SHP77 treated with DMSO at 0.1 percent for 48 hours (cell line): ENCODE results near the gene HACE1.

Experiments
- DNase-seq: peaks from one replicate; lab custom pipeline; 2025; lab: John Stamatoyannopoulos, UW

Gene HACE1

DNA sequence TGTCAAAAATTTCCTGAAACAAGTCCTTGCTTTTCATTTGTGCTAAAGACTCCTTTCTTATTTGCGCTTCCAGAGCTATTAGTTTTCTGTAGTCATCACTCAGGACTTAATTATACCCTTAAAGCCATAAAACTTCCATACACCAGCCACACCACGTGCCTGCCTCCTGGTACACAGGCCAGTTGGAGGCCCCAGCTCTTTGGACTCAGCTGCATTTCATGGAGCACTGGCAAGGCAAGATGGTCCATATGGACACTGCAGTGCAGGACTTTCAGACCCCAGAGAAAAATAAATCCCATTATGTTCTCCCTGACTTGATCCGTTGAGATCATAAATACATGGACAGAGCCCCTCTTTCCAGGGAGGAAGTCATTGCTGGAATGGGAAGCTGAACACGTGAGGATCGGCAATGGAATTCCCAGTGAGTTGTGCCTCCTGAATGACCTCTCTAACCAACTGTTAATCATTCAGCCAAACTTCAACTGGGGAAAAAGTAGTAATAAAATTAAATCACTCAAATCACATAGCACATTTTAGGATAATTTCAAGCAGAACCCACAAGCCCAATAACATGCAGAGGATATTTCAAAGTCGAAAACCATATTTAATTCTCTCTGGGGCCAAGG is 173.1 kb downstream of the HACE1 start:
- no peak for DNase-seq

DNA sequence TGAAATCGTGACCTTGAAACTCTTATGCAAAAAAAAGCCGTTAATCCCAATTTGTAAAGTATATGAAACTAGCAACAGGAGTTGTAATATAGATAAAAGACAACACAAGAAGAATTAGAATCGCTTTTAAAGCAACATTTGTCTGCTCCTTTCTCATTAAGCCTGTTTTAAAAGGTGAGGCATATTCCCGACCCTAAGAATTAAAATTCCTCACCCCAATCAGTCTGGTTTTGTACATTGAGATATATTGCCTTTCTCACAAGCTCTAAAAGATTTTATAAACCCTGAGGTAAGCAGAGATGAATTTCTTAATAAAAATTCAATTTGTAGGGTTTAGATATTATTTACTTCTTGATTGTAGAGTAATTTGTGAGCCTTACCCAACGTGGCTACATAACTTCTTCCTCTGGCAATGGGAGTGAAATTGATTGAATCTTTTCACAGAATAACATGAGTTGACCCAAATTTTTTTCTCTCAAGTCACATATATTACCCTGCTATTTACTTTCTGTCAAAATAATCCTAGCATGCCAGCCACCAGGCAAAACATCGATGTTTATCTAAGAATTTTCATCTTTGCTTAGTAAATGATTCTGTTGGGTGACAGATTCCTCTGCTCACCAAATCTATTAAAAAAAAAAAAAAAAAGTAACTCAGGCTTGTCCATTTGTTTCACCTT is 173.7 kb downstream of the HACE1 start:
- DNase-seq, result no peak

DNA sequence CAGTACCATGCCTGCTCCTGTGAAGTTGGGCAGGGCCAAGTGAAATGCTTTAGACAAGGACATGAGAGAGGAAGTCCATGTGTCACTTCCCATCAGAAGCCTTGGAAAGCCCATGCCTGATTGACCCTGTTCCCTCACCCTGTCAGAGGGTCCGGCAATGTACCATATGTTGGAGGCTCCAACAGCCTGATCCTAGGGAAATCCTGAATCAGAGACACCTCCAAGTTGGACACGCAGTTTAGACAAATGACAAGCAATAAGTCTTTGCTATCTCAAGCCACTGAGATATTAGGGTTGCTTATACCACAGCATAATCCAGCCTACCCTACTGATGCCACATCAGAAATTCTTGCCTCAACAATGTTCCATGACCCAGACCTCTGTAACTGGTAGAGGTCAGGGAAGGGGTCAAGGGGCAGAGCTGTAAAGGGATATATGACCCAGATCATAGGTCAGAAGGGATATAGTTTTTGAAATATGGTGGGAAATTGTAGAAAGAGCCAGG is 174.8 kb downstream of the HACE1 start:
- no peak for DNase-seq

DNA sequence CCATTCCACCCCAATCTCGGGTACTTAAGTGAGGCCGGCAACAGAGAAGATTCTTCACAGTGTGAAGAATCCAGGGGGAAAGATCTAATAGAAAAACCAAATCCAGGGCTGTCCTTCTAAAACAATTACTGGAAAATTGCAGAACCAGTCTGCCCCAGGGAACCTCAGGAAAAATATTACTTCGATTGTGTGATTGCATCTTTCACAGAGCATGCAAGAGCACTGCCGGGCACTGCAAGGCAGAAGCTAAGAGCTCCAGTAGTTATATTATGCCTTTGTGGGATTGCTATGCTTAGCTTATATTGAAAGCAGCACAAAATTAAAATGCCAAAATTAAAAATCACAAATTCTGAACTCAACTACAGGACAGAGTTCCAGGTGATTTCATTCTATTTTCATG is 175.9 kb downstream of the HACE1 start:
- DNase-seq, result no peak

DNA sequence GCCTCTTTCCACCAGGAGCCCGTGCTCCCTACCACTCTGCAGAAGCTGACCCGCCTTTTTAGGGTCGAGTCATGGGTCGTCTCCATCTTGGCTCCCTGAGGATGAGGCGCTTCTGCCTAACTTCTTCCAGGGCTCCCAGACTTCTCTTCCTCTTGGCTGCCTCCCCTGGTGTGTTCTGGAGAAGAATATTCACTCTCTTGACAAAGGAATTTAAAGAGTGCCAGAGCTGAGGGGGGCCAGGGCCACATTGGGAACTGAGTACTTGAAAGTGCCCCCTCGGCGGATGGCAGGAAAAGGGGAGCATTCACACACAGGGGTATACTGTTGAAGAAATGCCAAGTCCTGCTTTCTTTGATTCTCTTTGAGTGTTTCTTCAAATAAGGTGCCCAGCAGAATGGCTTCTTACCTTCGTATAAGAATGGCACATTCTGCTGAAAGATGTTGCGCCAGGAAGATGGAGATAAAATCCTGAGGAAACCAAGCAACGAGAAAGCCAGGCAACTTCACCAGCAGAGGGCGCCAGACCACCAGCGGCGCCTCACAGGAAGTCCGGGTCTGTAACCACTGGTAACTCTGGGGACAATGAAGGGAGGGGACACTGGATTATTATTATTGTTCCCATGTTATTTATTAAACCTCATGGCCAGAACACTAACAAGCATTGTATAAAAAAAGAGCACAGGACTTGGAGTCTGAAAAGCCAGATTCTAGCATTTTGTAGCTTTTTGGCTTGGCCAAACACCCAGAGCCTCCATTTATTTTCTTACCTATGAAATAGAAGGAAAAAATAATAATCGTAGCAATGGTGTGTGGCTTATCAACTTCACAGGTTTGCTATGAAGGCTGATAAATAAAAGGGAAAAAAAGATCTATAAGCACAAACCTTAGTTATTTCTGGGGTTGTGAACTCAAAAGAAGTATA is 176.7 kb downstream of the HACE1 start:
- peak; percentile 12 for DNase-seq

DNA sequence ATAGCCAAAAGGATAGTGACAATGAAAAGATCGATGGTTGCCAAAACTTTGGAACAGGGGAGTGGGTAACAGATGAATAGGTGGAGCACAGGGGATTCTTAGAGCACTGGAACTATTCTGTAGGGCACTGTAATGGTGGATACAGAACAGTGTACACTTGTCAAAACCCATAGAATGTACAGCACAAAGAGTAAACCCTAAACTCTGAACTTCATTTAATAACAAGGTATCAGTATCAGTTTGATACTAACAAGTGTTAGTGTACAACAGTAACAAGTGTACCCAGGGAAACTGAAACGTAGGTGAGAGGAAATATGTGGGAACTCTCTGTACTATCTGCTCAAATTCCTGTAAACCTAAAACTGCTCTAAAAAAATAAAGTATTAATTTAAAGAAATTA is 179.2 kb downstream of the HACE1 start:
- no peak for DNase-seq

DNA sequence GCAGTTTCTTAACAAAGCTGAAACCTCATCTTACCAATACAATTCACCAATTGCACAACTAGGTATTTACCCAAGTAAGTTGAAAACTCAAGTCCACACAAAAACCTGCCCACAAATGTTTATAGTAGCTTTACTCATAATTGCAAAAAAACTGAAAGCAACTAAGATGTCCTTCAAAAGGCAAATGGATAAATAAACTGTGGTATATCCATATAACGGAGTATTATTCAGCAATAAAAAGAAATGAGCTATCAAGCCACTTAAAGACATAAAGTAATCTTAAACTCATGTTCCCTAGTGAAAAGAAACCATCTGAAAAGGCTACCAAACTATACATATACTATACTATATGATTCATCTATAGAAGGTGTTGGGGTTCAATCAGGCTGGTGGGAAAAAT is 179.7 kb downstream of the HACE1 start:
- DNase-seq, result no peak
